GM12865 (cell line): ENCODE data around the gene STK35.

Experiments
- DNase-seq: peaks from one replicate; pipeline ENCODE4 v3.0.0; 2010; ENCODE audit warnings: low read depth
- H3K4me3 ChIP-seq: 2 replicates; pipeline ENCODE4 v1.5.1; 2011; ENCODE audit warnings: mild to moderate bottlenecking, low read depth, low read length, control low read depth
- TF ChIP-seq, protein P1 (sequence below): IDR thresholded peaks from 2 replicates; pipeline ENCODE4 v1.5.1; 2011; ENCODE audit warnings: low read length, control low read depth, low read depth, inconsistent platforms; ENCODE audit not compliant: insufficient read depth; ENCODE audit errors: missing control alignments

STK35 gene

DNA sequence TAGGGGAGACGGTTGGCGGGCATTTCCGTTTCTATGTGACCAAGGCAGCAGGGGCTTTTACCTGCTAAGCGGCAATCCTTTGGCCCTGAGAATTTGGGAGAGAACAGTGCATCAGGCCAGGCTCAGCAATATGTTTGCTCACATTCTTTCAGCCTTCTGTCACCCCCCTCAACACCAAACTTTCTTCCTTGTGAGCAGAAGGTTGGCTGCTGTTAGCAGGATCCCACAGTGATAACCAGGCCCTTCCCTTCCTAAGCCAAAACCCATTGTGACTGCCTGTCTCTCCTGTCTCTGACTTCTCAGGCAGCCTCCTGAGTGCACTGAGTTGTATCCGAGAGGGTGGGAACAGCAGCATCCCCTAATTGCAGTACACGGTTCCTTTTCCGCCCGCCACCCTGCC, 43.7 kb downstream of the STK35 start:
- TF ChIP-seq, protein P1, sequence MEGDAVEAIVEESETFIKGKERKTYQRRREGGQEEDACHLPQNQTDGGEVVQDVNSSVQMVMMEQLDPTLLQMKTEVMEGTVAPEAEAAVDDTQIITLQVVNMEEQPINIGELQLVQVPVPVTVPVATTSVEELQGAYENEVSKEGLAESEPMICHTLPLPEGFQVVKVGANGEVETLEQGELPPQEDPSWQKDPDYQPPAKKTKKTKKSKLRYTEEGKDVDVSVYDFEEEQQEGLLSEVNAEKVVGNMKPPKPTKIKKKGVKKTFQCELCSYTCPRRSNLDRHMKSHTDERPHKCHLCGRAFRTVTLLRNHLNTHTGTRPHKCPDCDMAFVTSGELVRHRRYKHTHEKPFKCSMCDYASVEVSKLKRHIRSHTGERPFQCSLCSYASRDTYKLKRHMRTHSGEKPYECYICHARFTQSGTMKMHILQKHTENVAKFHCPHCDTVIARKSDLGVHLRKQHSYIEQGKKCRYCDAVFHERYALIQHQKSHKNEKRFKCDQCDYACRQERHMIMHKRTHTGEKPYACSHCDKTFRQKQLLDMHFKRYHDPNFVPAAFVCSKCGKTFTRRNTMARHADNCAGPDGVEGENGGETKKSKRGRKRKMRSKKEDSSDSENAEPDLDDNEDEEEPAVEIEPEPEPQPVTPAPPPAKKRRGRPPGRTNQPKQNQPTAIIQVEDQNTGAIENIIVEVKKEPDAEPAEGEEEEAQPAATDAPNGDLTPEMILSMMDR, result no peak
- no peak for DNase-seq

DNA sequence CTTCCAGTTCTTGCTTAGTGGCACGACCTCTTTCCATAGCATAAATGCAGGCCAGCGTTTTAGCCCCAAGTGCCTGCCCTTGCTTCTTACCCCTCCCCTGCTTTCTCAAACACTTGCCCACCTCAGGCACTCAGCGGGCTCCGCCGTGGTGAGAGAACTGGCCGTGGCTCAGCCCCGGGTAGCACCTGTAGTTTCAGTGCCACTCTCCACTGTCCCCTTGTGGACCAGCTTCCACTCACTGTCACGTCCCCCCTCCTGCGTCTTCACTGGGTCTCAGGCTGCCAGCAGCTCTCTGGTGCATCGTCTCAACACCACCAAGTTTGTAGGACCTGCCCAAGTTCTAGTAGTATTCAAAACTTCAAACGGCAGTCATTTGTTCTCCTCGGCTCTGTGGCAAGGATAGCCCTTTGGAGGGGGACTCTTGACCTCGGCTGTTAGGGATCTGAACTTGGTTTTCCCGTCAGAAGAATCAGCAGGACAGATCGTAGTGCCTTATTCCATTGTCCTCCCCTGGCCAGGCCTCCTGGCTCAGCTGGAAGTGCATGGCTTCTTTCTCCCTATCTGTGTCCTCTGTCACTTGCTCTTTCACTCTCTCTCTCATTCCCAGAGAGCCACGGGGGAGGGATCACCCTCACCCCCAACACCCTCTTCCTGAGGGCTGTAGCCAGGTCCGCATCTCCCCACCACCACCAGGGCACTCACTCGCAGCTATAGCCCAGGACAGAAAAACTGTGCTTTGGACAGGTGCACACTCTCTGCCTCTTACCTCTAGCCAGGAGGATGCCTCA, 44.6 kb downstream of the STK35 start:
- no peak overlapping the region for H3K4me3 ChIP-seq
- no peak for DNase-seq
- TF ChIP-seq, protein P1, result no peak

More for the DNA sequence above, 43.7 kb downstream of the STK35 start:
- no peak overlapping the region for H3K4me3 ChIP-seq

DNA sequence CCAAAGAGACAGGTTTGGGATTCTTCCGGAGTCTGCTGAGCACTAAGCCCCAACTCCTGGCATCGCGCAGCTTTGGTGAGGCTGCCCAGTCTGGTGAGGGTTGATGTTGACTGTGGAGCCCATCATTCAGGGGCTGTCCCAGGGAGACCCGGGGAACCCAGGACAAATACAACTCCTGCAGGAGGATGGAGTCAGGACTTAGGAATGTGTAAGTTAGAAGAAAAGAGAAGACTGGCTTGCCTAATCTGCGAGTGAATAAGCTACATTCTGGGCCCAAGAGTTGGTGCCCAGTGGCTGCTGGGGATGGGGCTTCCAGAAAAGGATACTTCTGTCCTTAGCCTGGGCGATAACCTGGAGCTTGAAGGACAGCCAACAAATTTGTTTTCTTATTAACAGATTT, 47.9 kb downstream of the STK35 start:
- TF ChIP-seq, protein P1, result no peak
- no peak for DNase-seq
- H3K4me3 ChIP-seq, result no peak overlapping the region

DNA sequence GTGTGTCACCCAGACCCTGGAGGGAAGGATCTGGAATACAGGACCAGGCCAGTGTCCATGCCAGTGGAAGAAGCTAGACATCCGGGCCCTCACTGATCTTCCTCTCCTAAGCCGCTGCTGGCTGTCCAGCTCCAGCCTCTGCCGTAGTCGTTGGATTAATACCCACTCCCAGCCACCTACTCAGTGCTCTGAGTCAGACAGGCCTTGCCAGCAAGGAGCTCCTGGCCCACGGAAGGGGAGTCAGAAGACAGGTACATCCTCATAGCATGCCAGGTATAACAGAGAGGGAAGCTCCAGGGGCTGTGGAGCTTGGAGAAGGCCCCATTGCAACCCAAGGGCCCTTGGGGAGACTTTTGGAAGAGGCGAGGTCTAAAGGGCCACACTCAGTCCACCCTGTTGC, 49.0 kb downstream of the STK35 start:
- TF ChIP-seq, protein P1, result no peak
- DNase-seq, result no peak
- no peak overlapping the region for H3K4me3 ChIP-seq

DNA sequence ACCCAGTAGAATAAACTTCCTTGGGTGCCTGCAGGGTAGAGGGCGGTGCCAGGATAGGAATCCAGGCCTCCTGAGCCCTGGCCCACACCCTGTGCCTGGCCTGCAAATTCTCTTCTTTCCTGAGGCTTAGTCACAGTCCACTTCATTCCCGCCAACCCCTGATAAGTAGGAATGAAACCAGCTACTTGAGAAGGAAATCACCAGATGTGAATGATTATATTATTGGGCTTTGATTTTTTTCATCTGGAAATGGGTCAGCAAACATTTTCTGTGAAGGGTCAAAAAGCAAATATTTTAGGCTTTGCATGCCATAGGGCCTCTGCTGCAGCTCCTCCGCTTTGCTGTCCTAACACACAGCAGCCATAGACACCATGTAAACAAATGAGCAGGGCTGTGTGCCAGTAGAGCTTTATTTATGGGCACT, 50.2 kb downstream of the STK35 start:
- no peak overlapping the region for H3K4me3 ChIP-seq
- no peak for DNase-seq
- TF ChIP-seq, protein P1, result no peak

DNA sequence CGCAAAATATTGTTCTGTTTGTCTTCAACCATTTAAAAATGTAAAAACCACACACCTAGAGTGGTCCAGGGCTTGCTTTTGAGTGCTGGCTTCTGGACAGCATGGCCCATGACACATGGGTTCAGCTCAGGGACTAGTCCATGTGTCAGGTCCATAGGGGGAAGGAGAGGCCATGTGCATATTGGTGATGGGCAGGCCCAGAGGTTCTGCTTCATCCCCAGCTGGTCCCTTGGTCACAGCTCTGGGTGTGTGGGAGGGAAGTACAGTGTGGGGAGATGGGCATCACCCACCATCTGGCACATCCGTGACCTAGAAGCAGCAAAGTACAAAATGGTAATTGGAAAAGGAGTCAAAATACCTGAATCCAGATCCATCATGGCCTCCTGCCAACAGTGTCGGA, 50.7 kb downstream of the STK35 start:
- TF ChIP-seq, protein P1, result no peak
- no peak overlapping the region for H3K4me3 ChIP-seq
- no peak for DNase-seq

DNA sequence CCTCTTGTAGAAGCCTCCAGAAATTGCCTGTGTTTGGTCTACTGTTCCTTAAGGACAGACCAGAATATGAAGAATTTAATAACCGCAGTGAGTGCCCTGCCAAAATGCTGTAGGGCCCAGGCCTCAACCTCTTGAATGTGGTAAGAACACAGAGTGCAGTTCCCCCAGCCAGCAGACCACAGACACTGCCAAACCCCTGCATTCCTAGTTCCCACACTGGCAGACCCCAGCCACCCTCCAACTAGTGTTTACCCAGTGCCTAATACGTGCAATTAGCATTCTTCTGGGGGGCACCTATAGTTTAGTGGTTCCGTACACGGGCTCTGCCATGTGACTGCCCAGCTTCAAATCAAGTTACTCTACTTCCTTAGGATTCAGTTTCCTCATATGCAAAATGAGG, 51.7 kb downstream of the STK35 start:
- TF ChIP-seq, protein P1, result no peak
- DNase-seq, result no peak
- no peak overlapping the region for H3K4me3 ChIP-seq
